B cell (primary cell): ENCODE results near the gene APBB3. TPM values are rescaled to one million over a fixed set of nuclear protein-coding genes. Genes with fewer than 3 reads are reported as not detected.

Source experiments
- ATAC-seq: fragments of 200-7000 bp; cut with Tn5 transposase; one replicate; pipeline ENCODE4 v1.10.0; 2021; ENCODE audit warnings: low read depth, mild to moderate bottlenecking, moderate number of reproducible peaks, moderate library complexity
- CTCF ChIA-PET: fragments of 350-600 bp; sonication (Branson Sonifier 250); formaldehyde crosslinking; loops from one replicate; lab custom pipeline; 2021; ENCODE audit warnings: antibody characterized with exemption, inconsistent platforms; lab: Charles Lee
- POLR2A ChIA-PET: fragments of 350-600 bp; sonication (Branson Sonifier 250); formaldehyde crosslinking; loops from one replicate; lab custom pipeline; 2021; ENCODE audit warnings: antibody characterized with exemption; lab: Charles Lee
- DNase-seq: peaks from one replicate; pipeline ENCODE4 v3.0.0; 2013
- H2AFZ ChIP-seq: 2 replicates; pipeline ENCODE4 v1.6.1; 2012; ENCODE audit warnings: mild to moderate bottlenecking, low read depth, low read length; ENCODE audit not compliant: insufficient read depth, poor library complexity, severe bottlenecking
- H3K27ac ChIP-seq, 2 donors: 1 replicate in 1 of 2; 2 replicates in 1 of 2; pipeline ENCODE4 v1.5.1; 2012 to 2013; ENCODE audit warnings: low read length in 2 of 2, mild to moderate bottlenecking in 2 of 2, moderate library complexity in 1 of 2
- H3K27me3 ChIP-seq, 4 experiments: fragments of 200-600 bp in 1 of 4; sonication (generic) in 1 of 4; replicated peaks in 1 of 4; 1 replicate in 2 of 4; 2 replicates in 2 of 4; pipeline versions ENCODE4 v1.6.1 to v1.7.0; 2013 to 2016; ENCODE audit warnings: low read length in 3 of 4, mild to moderate bottlenecking in 2 of 4, mixed read lengths in 1 of 4, moderate library complexity in 1 of 4; ENCODE audit not compliant: insufficient read depth in 4 of 4, control insufficient read depth in 3 of 4; ENCODE audit errors: control extremely low read depth in 1 of 4
- H3K36me3 ChIP-seq, 2 experiments: replicated peaks in 1 of 2; 1 replicate in 1 of 2; 2 replicates in 1 of 2; pipeline versions ENCODE4 v1.6.1 to v1.7.1; 2013; ENCODE audit warnings: low read length in 1 of 2; ENCODE audit not compliant: insufficient read depth in 2 of 2, control insufficient read depth in 1 of 2; ENCODE audit errors: control extremely low read depth in 1 of 2, extremely low read depth in 1 of 2
- H3K4me1 ChIP-seq, 2 donors: fragments of 200-600 bp in 1 of 2; sonication (generic) in 1 of 2; 1 replicate in 1 of 2; 2 replicates in 1 of 2; pipeline versions ENCODE4 v1.5.1 to v1.6.1; 2013 to 2017; ENCODE audit warnings: low read length in 2 of 2; ENCODE audit not compliant: control insufficient read depth in 2 of 2, insufficient read depth in 2 of 2
- H3K4me2 ChIP-seq: replicated peaks from 2 replicates; pipeline ENCODE3; 2012; ENCODE audit warnings: mild to moderate bottlenecking, low read depth, low read length; ENCODE audit not compliant: poor library complexity, severe bottlenecking
- H3K4me3 ChIP-seq, 5 experiments: fragments of 200-600 bp in 1 of 5; sonication (generic) in 1 of 5; 1 replicate in 3 of 5; 2 replicates in 2 of 5; pipeline versions ENCODE4 v1.5.1 to v1.7.0; 2011 to 2016; ENCODE audit warnings: low read length in 4 of 5, mild to moderate bottlenecking in 4 of 5, low read depth in 2 of 5, control low read depth in 1 of 5, moderate library complexity in 1 of 5; ENCODE audit not compliant: insufficient read depth in 1 of 5; ENCODE audit errors: control extremely low read depth in 1 of 5, extremely low read depth in 1 of 5
- H3K79me2 ChIP-seq: fragments of 200-600 bp; sonication (generic); one replicate; pipeline ENCODE4 v1.6.0; 2016; ENCODE audit warnings: low read length; ENCODE audit not compliant: control insufficient read depth, insufficient read depth
- H3K9ac ChIP-seq: fragments of 200-600 bp; sonication (generic); 2 replicates; pipeline ENCODE4 v1.6.1; 2017; ENCODE audit warnings: mild to moderate bottlenecking, low read length, moderate library complexity
- H3K9me3 ChIP-seq, 3 donors: one replicate each; pipeline versions ENCODE4 v1.6.1 to v1.7.1; 2013; ENCODE audit warnings: low read length in 2 of 3; ENCODE audit not compliant: control insufficient read depth in 2 of 3, insufficient read depth in 1 of 3; ENCODE audit errors: control extremely low read depth in 1 of 3
- H4K20me1 ChIP-seq: 2 replicates; pipeline ENCODE4 v1.6.0; 2012; ENCODE audit warnings: mild to moderate bottlenecking, low read length; ENCODE audit not compliant: insufficient read depth, control insufficient read depth, poor library complexity, severe bottlenecking
- H3K27ac Mint-ChIP-seq: one replicate; pipeline ENCODE4 v1.8.0; 2021; ENCODE audit warnings: mixed read lengths
- H3K27me3 Mint-ChIP-seq: one replicate; pipeline ENCODE4 v1.8.0; 2021; ENCODE audit warnings: mixed read lengths
- H3K4me1 Mint-ChIP-seq: one replicate; pipeline ENCODE4 v1.8.0; 2021; ENCODE audit warnings: mixed read lengths
- H3K4me3 Mint-ChIP-seq: one replicate; pipeline ENCODE4 v1.8.0; 2021; ENCODE audit warnings: mixed read lengths
- H3K9me3 Mint-ChIP-seq: one replicate; pipeline ENCODE4 v1.8.0; 2022; ENCODE audit warnings: mixed read lengths; ENCODE audit not compliant: insufficient read depth
- EZH2 ChIP-seq: IDR thresholded peaks from 2 replicates; pipeline ENCODE4 v1.6.1; 2012; ENCODE audit warnings: borderline replicate concordance, low read depth, mild to moderate bottlenecking, moderate library complexity, low read length; ENCODE audit not compliant: insufficient read depth, poor library complexity, severe bottlenecking
- WGBS: methylation state at CpG from one replicate; pipeline ENCODE4 v1.1.5; 2013; ENCODE audit warnings: missing lambda C conversion rate; ENCODE audit not compliant: insufficient coverage; 5-methylcytosine and 5-hydroxymethylcytosine counted together
- intact Hi-C: fragments of 100-400 bp; cut with micrococcal nuclease; formaldehyde crosslinking; loops from one replicate; pipeline ENCODE4 v1.10.0; 2022
- polyA plus RNA-seq: library from polyadenylated mRNA; depleted of rRNA; stranded (reverse); fragments of >200 nt; gene quantifications from 2 replicates; pipeline ENCODE4 v1.2.3, GENCODE V29; 2012
- small RNA-seq: library from RNA; depleted of rRNA; stranded (forward); fragments of <200 nt; gene quantifications from one replicate; pipeline ENCODE3, GENCODE V24; 2012; ENCODE audit warnings: low replicate concordance, low read depth; ENCODE audit not compliant: insufficient read length
- total RNA-seq, 2 donors: library from RNA; stranded (reverse); fragments of 120-200 nt in 1 of 2; gene quantifications; 1 replicate in 1 of 2; 2 replicates in 1 of 2; pipeline versions ENCODE4 v1.2.3 to v1.2.4, GENCODE V29; 2013 to 2022
- TF ChIP-seq, protein P1 (sequence below): fragments of 200-600 bp; IDR thresholded peaks from one replicate; pipeline ENCODE4 v1.8.0; 2022; ENCODE audit warnings: antibody characterized with exemption, mild to moderate bottlenecking

The APBB3 gene
- total and polyA plus RNA-seq, 2 donors (not counting 1 experiment from before 2014, with no cell fraction given): 73.9 to 126 TPM

DNA sequence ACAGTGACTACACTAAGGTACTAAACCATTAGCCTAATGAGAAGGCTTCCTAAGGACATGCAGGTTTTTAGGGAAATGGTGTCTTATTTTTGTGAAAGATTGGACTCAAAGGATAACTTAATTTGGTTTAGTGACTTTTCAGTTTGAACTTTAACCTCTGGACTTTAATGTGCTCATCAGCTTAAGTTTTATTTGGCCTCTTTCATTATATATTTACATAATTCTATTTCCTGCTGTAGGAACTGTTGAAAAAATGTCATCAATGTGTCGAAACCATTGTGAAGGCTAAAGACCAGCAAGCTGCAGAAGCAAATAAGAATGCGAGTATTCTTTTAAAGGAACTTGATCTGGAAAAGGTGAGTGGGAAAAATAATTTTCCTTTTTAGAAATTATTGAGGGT lies 51.3 kb downstream of the APBB3 start:
- ATAC-seq: no peak
- Mint-ChIP-seq H3K4me3 (no peak overlapping the region), H3K9me3 (no peaks in the 10 kb centered on the region), H3K27ac (no peak overlapping the region), H3K27me3 (no peaks in the 10 kb centered on the region), H3K4me1 (no peaks in the 10 kb centered on the region)
- H3K9me3 ChIP-seq: no peaks in the 10 kb centered on the region
- DNase-seq: no peak
- POLR2A ChIA-PET: no interaction called here
- H3K27me3 ChIP-seq: no peaks in the 10 kb centered on the region
- WGBS: 95% methylated on average over 2 of the region's 2 CpGs
- no peak overlapping the region for H3K9ac ChIP-seq
- intact Hi-C loops: no loop called here
- H2AFZ ChIP-seq: no peak overlapping the region
- no peak overlapping the region for H3K27ac ChIP-seq
- no peak for TF ChIP-seq EZH2
- TF ChIP-seq, protein P1, sequence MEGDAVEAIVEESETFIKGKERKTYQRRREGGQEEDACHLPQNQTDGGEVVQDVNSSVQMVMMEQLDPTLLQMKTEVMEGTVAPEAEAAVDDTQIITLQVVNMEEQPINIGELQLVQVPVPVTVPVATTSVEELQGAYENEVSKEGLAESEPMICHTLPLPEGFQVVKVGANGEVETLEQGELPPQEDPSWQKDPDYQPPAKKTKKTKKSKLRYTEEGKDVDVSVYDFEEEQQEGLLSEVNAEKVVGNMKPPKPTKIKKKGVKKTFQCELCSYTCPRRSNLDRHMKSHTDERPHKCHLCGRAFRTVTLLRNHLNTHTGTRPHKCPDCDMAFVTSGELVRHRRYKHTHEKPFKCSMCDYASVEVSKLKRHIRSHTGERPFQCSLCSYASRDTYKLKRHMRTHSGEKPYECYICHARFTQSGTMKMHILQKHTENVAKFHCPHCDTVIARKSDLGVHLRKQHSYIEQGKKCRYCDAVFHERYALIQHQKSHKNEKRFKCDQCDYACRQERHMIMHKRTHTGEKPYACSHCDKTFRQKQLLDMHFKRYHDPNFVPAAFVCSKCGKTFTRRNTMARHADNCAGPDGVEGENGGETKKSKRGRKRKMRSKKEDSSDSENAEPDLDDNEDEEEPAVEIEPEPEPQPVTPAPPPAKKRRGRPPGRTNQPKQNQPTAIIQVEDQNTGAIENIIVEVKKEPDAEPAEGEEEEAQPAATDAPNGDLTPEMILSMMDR: no peak
- H3K4me1 ChIP-seq: no peaks in the 10 kb centered on the region
- CTCF ChIA-PET: no interaction called here
- peaks cover 3 to 58% of the 10 kb centered on the region in 2 experiments for H3K36me3 ChIP-seq
- H4K20me1 ChIP-seq: no peaks in the 10 kb centered on the region
- no peak overlapping the region for H3K4me2 ChIP-seq
- no peak overlapping the region for H3K4me3 ChIP-seq
- no peaks in the 10 kb centered on the region for H3K79me2 ChIP-seq

DNA sequence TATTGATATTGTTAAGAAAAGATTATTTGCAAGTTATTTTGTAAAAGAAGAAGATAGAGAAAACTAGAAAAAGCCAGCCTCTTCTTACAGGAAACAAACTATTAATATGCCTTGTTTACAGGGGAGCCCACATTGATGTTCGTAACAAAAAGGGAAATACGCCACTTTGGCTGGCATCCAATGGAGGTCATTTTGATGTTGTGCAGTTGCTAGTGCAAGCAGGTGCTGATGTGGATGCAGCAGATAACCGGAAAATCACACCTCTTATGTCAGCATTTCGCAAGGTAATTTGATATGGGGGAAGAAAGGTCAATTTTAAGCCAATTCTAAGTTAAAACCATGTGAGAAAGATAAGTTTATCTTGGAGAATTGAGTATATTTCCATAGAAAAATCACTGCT lies 54.5 kb downstream of the APBB3 start:
- WGBS: 100% methylated on average over 4 of the region's 4 CpGs

More for the DNA sequence above, 54.5 kb downstream of the APBB3 start:
- H3K4me1 Mint-ChIP-seq: no peaks in the 10 kb centered on the region
- TF ChIP-seq, protein P1: no peak
- no peak for TF ChIP-seq EZH2
- Histone ChIP-seq H3K27ac (no peak overlapping the region), H3K4me3 (no peak overlapping the region), H3K9me3 (no peaks in the 10 kb centered on the region), H4K20me1 (no peaks in the 10 kb centered on the region), H3K9ac (no peak overlapping the region), H2AFZ (no peak overlapping the region), H3K36me3 (peaks cover 3 to 88% of the 10 kb centered on the region in 2 experiments), H3K4me2 (no peak overlapping the region), H3K27me3 (no peaks in the 10 kb centered on the region), H3K4me1 (no peaks in the 10 kb centered on the region), H3K79me2 (no peaks in the 10 kb centered on the region)
- H3K27me3 Mint-ChIP-seq: no peaks in the 10 kb centered on the region
- DNase-seq (no peak), ATAC-seq (no peak)
- POLR2A ChIA-PET: no interaction called here
- no peak overlapping the region for H3K4me3 Mint-ChIP-seq
- H3K27ac Mint-ChIP-seq: no peak overlapping the region
- H3K9me3 Mint-ChIP-seq: no peaks in the 10 kb centered on the region
- CTCF ChIA-PET: no interaction called here
- intact Hi-C loops: no loop called here

Small RNA genes within 50 kb of the gene (small RNA-seq; reads per million reads assigned to genes)
- not detected for gene RF00279
- gene RF00443: not detected

Other genes starting within 250 kb of the APBB3 start
- gene HBEGF, start 218.0 kb downstream of the APBB3 start, total RNA-seq: 0.61 and 0.89 TPM in 2 replicates
- 1.8 and 2.4 TPM in 2 replicates for gene HBEGF, start 218.0 kb downstream of the APBB3 start, polyA plus RNA-seq
- not detected in 2 replicates for gene SLC4A9, start 204.4 kb downstream of the APBB3 start, total RNA-seq
- gene SLC4A9, start 204.4 kb downstream of the APBB3 start, polyA plus RNA-seq: 0.10 and 0.33 TPM in 2 replicates
- gene ANKHD1, start 162.8 kb downstream of the APBB3 start, total RNA-seq: 244 and 246 TPM in 2 replicates
- gene ANKHD1, start 162.8 kb downstream of the APBB3 start, polyA plus RNA-seq: 96.3 and 131 TPM in 2 replicates
- gene EIF4EBP3, start 16.9 kb downstream of the APBB3 start, total RNA-seq: 8.8 and 15.0 TPM in 2 replicates
- 13.8 and 18.2 TPM in 2 replicates for gene EIF4EBP3, start 16.9 kb downstream of the APBB3 start, polyA plus RNA-seq
- 25.6 and 27.1 TPM in 2 replicates for gene SRA1, start 7.1 kb downstream of the APBB3 start, total RNA-seq
- 23.2 and 34.4 TPM in 2 replicates for gene SRA1, start 7.1 kb downstream of the APBB3 start, polyA plus RNA-seq
- gene SLC35A4, start 230 bp upstream of the APBB3 start, total RNA-seq: 44.0 and 48.6 TPM in 2 replicates
- 32.6 and 57.8 TPM in 2 replicates for gene SLC35A4, start 230 bp upstream of the APBB3 start, polyA plus RNA-seq
- 0.97 and 1.8 TPM in 2 replicates for gene CD14, start 68.6 kb upstream of the APBB3 start, total RNA-seq
- gene CD14, start 68.6 kb upstream of the APBB3 start, polyA plus RNA-seq: 4.3 and 11.4 TPM in 2 replicates
- 33.3 and 36.2 TPM in 2 replicates for gene TMCO6, start 74.9 kb upstream of the APBB3 start, total RNA-seq
- 70.4 and 78.3 TPM in 2 replicates for gene TMCO6, start 74.9 kb upstream of the APBB3 start, polyA plus RNA-seq
- 40.7 and 41.9 TPM in 2 replicates for gene NDUFA2, start 83.0 kb upstream of the APBB3 start, total RNA-seq
- 45.3 and 65.9 TPM in 2 replicates for gene NDUFA2, start 83.0 kb upstream of the APBB3 start, polyA plus RNA-seq
- gene IK, start 83.2 kb upstream of the APBB3 start, total RNA-seq: 108 and 110 TPM in 2 replicates
- gene IK, start 83.2 kb upstream of the APBB3 start, polyA plus RNA-seq: 54.0 and 91.0 TPM in 2 replicates
- gene WDR55, start 100.3 kb upstream of the APBB3 start, total RNA-seq: 44.7 and 46.2 TPM in 2 replicates
- gene WDR55, start 100.3 kb upstream of the APBB3 start, polyA plus RNA-seq: 43.4 and 55.9 TPM in 2 replicates
- 2.5 and 3.0 TPM in 2 replicates for gene DND1, start 109.0 kb upstream of the APBB3 start, total RNA-seq
- gene DND1, start 109.0 kb upstream of the APBB3 start, polyA plus RNA-seq: 3.6 and 4.3 TPM in 2 replicates
- 60.5 and 65.6 TPM in 2 replicates for gene HARS1, start 126.8 kb upstream of the APBB3 start, total RNA-seq
- gene HARS1, start 126.8 kb upstream of the APBB3 start, polyA plus RNA-seq: 32.6 and 46.1 TPM in 2 replicates
- 65.1 and 68.0 TPM in 2 replicates for gene HARS2, start 126.9 kb upstream of the APBB3 start, total RNA-seq
- gene HARS2, start 126.9 kb upstream of the APBB3 start, polyA plus RNA-seq: 27.3 and 38.0 TPM in 2 replicates
- gene ZMAT2, start 135.8 kb upstream of the APBB3 start, total RNA-seq: 55.7 and 55.8 TPM in 2 replicates
- 11.2 and 18.3 TPM in 2 replicates for gene ZMAT2, start 135.8 kb upstream of the APBB3 start, polyA plus RNA-seq
- not detected in 2 replicates for gene PCDHA1, start 221.5 kb upstream of the APBB3 start, total RNA-seq
- not detected in 2 replicates for gene PCDHA1, start 221.5 kb upstream of the APBB3 start, polyA plus RNA-seq
- gene PCDHA2, start 230.3 kb upstream of the APBB3 start, total RNA-seq: not detected in 2 replicates
- not detected in 2 replicates for gene PCDHA2, start 230.3 kb upstream of the APBB3 start, polyA plus RNA-seq
- not detected in 2 replicates for gene PCDHA3, start 236.5 kb upstream of the APBB3 start, total RNA-seq
- gene PCDHA3, start 236.5 kb upstream of the APBB3 start, polyA plus RNA-seq: not detected in 2 replicates
- gene PCDHA4, start 242.5 kb upstream of the APBB3 start, total RNA-seq: not detected in 2 replicates
- not detected in 2 replicates for gene PCDHA4, start 242.5 kb upstream of the APBB3 start, polyA plus RNA-seq